GM12878 (cell line): ENCODE measurements around the gene ST6GALNAC3. TPM values are rescaled to one million over a fixed set of nuclear protein-coding genes. Genes with fewer than 3 reads are reported as not detected.

Source experiments
- ATAC-seq: fragments of 200-7000 bp; cut with Tn5 transposase; 3 replicates; pipeline ENCODE4 v1.9.1; 2020; ENCODE audit warnings: mild to moderate bottlenecking, moderate library complexity
- BruUV-seq: library from RNA; stranded (reverse); fragments of 400-500 nt; replicated peaks from 2 replicates; lab custom pipeline; 2021; lab: Mats Ljungman, UMichigan
- CTCF ChIA-PET: fragments of 300-600 bp; sonication (Branson Sonifier 250); formaldehyde crosslinking; extraction: SDS; loops from one replicate; lab custom pipeline; 2021; ENCODE audit warnings: inconsistent platforms; lab: Yijun Ruan, JAX
- POLR2A ChIA-PET: fragments of 350-600 bp; formaldehyde crosslinking; extraction: SDS; loops from one replicate; lab custom pipeline; 2021; ENCODE audit warnings: inconsistent platforms; lab: Charles Lee
- RAD21 ChIA-PET: fragments of 300-600 bp; sonication (Branson Sonifier 250); formaldehyde crosslinking; loops from one replicate; lab custom pipeline; 2023; ENCODE audit warnings: antibody characterized with exemption; ENCODE audit not compliant: unreplicated experiment; lab: Charles Lee
- SMC1A ChIA-PET: fragments of 300-600 bp; sonication (Branson Sonifier 250); formaldehyde crosslinking; loops from one replicate; lab custom pipeline; 2023; ENCODE audit not compliant: unreplicated experiment, uncharacterized antibody; lab: Charles Lee
- DNase-seq: peaks from one replicate; pipeline ENCODE4 v3.0.0-alpha.2; 2011; ENCODE audit warnings: low read depth, low spot score
- FAIRE-seq: peaks from 3 replicates; lab custom pipeline; 2011; peaks lifted over from hg19 to GRCh38; lab: Jason Lieb, UNC
- H2AFZ ChIP-seq: 2 replicates; pipeline ENCODE4 v1.6.0; 2011; ENCODE audit warnings: low read depth, low read length, control low read depth; ENCODE audit not compliant: control insufficient read depth
- H3K27ac ChIP-seq: 2 replicates; pipeline ENCODE4 v1.5.1; 2011; ENCODE audit warnings: control low read depth; ENCODE audit not compliant: control insufficient read depth, insufficient read depth
- H3K27me3 ChIP-seq, 2 experiments: replicated peaks in 1 of 2; 2 replicates each; pipeline versions ENCODE4 v1.6.0 to v1.6.1; 2011; ENCODE audit warnings: low read length in 1 of 2; ENCODE audit not compliant: control insufficient read depth in 2 of 2, insufficient read depth in 2 of 2
- H3K36me3 ChIP-seq, 2 experiments: 2 replicates each; pipeline ENCODE4 v1.5.1; 2011; ENCODE audit warnings: low read length in 1 of 2; ENCODE audit not compliant: control insufficient read depth in 2 of 2, insufficient read depth in 2 of 2
- H3K4me1 ChIP-seq: 2 replicates; pipeline ENCODE4 v1.6.1; 2011; ENCODE audit warnings: mild to moderate bottlenecking, low read length, moderate library complexity, mixed read lengths; ENCODE audit not compliant: control insufficient read depth, insufficient read depth
- H3K4me2 ChIP-seq: 2 replicates; pipeline ENCODE4 v1.6.0; 2011; ENCODE audit warnings: control low read depth; ENCODE audit not compliant: control insufficient read depth, insufficient read depth
- H3K4me3 ChIP-seq: fragments of 200-600 bp; sonication (generic); 2 replicates; pipeline ENCODE4 v1.5.1; 2016
- H3K79me2 ChIP-seq: 2 replicates; pipeline ENCODE4 v1.6.0; 2011; ENCODE audit warnings: low read length; ENCODE audit not compliant: control insufficient read depth, insufficient read depth
- H3K9ac ChIP-seq: 2 replicates; pipeline ENCODE4 v1.8.0; 2011; ENCODE audit warnings: low read length, control low read depth, mixed read lengths; ENCODE audit not compliant: control insufficient read depth, insufficient read depth
- H3K9me3 ChIP-seq: replicated peaks from 3 replicates; pipeline ENCODE4 v1.5.1; 2011; ENCODE audit warnings: mild to moderate bottlenecking, low read length; ENCODE audit not compliant: control insufficient read depth, insufficient read depth
- H4K20me1 ChIP-seq: 2 replicates; pipeline ENCODE4 v1.6.0; 2011; ENCODE audit not compliant: control insufficient read depth, insufficient read depth
- ATF7 ChIP-seq: fragments of 450-650 bp; IDR thresholded peaks from 2 replicates; pipeline ENCODE4 v1.6.1; 2016; ENCODE audit warnings: low read depth, mild to moderate bottlenecking
- EZH2 ChIP-seq: IDR thresholded peaks from 2 replicates; pipeline ENCODE4 v1.6.1; 2012; ENCODE audit warnings: low read depth, mild to moderate bottlenecking, control low read depth, inconsistent platforms, low read length, borderline replicate concordance; ENCODE audit not compliant: control insufficient read depth
- FOXK2 ChIP-seq: fragments of 450-650 bp; IDR thresholded peaks from 2 replicates; pipeline ENCODE4 v1.6.1; 2017; ENCODE audit warnings: mild to moderate bottlenecking, moderate library complexity
- IKZF1 ChIP-seq: fragments of 450-650 bp; conservative IDR thresholded peaks from 2 replicates; pipeline ENCODE4 v1.6.1; 2017; ENCODE audit warnings: antibody characterized with exemption, mild to moderate bottlenecking
- MEF2B ChIP-seq: fragments of 450-650 bp; IDR thresholded peaks from 2 replicates; pipeline ENCODE4 v1.6.1; 2018; ENCODE audit warnings: mild to moderate bottlenecking, moderate library complexity; ENCODE audit not compliant: partially characterized antibody, poor library complexity, severe bottlenecking
- NR2C2 ChIP-seq: IDR thresholded peaks from 2 replicates; pipeline ENCODE4 v1.6.1; 2011; ENCODE audit warnings: borderline replicate concordance, low read depth; ENCODE audit not compliant: control insufficient read depth, insufficient read length
- POLR2AphosphoS5 ChIP-seq: IDR thresholded peaks from 2 replicates; pipeline ENCODE4 v1.6.1; 2011; ENCODE audit warnings: mild to moderate bottlenecking, low read length, inconsistent platforms
- RELA ChIP-seq: fragments of 450-650 bp; IDR thresholded peaks from 2 replicates; pipeline ENCODE4 v1.8.0; 2014; ENCODE audit warnings: borderline replicate concordance; ENCODE audit not compliant: partially characterized antibody
- SMARCA5 ChIP-seq: fragments of 450-650 bp; IDR thresholded peaks from 2 replicates; pipeline ENCODE4 v1.6.1; 2017; ENCODE audit warnings: mild to moderate bottlenecking
- TCF12 ChIP-seq: IDR thresholded peaks from 2 replicates; pipeline ENCODE4 v1.6.1; 2011; ENCODE audit warnings: low read depth, mild to moderate bottlenecking, low read length
- ZNF207 ChIP-seq: fragments of 450-650 bp; IDR thresholded peaks from 2 replicates; pipeline ENCODE4 v1.6.1; 2014; ENCODE audit warnings: antibody characterized with exemption, mild to moderate bottlenecking, borderline replicate concordance
- ZNF274 ChIP-seq: IDR thresholded peaks from one replicate; pipeline ENCODE4 v1.8.0; 2011; ENCODE audit not compliant: insufficient read length, insufficient read depth
- ZNF622 ChIP-seq: fragments of 450-650 bp; IDR thresholded peaks from 2 replicates; pipeline ENCODE4 v1.6.1; 2017; ENCODE audit warnings: mild to moderate bottlenecking, inconsistent platforms
- ZSCAN29 ChIP-seq: fragments of 450-650 bp; IDR thresholded peaks from 2 replicates; pipeline ENCODE4 v1.6.1; 2017; ENCODE audit warnings: mild to moderate bottlenecking, moderate library complexity
- WGBS: methylation state at CpG from one replicate; pipeline ENCODE4 v1.1.6; 2016; ENCODE audit warnings: low lambda C conversion rate; ENCODE audit not compliant: insufficient replicate concordance, insufficient coverage; ENCODE audit errors: missing lambda C conversion rate; 5-methylcytosine and 5-hydroxymethylcytosine counted together
- in situ Hi-C: fragments of 300-500 bp; cut with MboI; formaldehyde crosslinking; loops from 9 replicates; pipeline ENCODE4 v1.14.3; 2018; ENCODE audit warnings: mixed read lengths
- intact Hi-C: fragments of 100-400 bp; cut with micrococcal nuclease; formaldehyde crosslinking; loops from one replicate; pipeline ENCODE4 v1.14.2; 2022; ENCODE audit not compliant: unreplicated experiment
- polyA plus RNA-seq, 11 experiments: library from polyadenylated mRNA; depleted of rRNA in 4 of 11; unstranded in 6 of 11; stranded (reverse) in 5 of 11; fragments of >200 nt; fragmentation: Nextera tagmentation in 4 of 11; fragmentation: Illumina TruSeq in 1 of 11; extraction: Ambion mirVana in 4 of 11; extraction: Trizol in 1 of 11; gene quantifications; 1 replicate in 1 of 11; 2 replicates in 10 of 11; pipeline versions ENCODE4 v1.2.1 to v1.2.3, GENCODE V29; 2011 to 2016; ENCODE audit warnings: inconsistent platforms in 2 of 11, missing spikeins in 2 of 11, low read depth in 1 of 11
- total RNA-seq, 4 experiments: library from RNA; depleted of rRNA in 3 of 4; stranded (reverse); fragments of >200 nt in 3 of 4; fragmentation: Illumina TruSeq in 1 of 4; extraction: Trizol in 1 of 4; gene quantifications; 2 replicates each; pipeline versions ENCODE4 v1.2.1 to v1.2.3, GENCODE V29; 2013 to 2021
- TF ChIP-seq, protein P1 (sequence below): fragments of 450-650 bp; IDR thresholded peaks from 2 replicates; pipeline ENCODE4 v1.6.1; 2018; ENCODE audit warnings: mild to moderate bottlenecking, low read depth, moderate library complexity; ENCODE audit not compliant: partially characterized antibody
- TF ChIP-seq, protein P2 (sequence below): IDR thresholded peaks from 2 replicates; pipeline ENCODE4 v1.6.1; 2012; ENCODE audit warnings: low read depth, low read length, improper control_type of control experiment
- TF ChIP-seq, protein P3 (sequence below): fragments of 450-650 bp; formaldehyde crosslinking; IDR thresholded peaks from 2 replicates; pipeline ENCODE4 v1.5.0; 2022; ENCODE audit warnings: mild to moderate bottlenecking, missing genetic modification characterization
- TF ChIP-seq, protein P4 (sequence below): IDR thresholded peaks from 2 replicates; pipeline ENCODE4 v1.6.1; 2011; ENCODE audit warnings: borderline replicate concordance, low read depth, mild to moderate bottlenecking, moderate library complexity, mixed read lengths, low read length; ENCODE audit not compliant: insufficient read depth; ENCODE audit errors: extremely low read length

ST6GALNAC3 gene
- total and polyA plus RNA-seq, 10 of the 15 experiments (the other 5 are each of a cell fraction or from before 2014, with no cell fraction given): 0.04 to 0.68 (median 0.18) TPM; not detected in 3

DNA sequence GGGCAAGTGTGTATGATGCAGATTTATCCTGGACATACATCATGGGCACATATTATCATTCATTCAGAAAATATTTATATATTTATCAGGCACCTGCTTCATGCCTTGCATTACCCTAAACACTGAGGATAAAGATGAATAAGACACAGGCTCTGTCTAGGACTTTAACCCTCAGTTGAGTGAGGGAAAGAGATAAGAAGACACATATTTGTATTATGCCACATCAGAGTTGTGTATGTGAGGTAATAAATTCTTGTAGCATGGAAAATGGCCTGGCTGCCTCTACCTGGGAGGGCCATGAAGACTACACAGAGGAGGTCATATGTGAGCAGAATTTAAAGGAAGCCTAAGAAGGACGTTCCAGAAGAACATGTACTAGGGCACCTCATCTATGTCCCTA is 516.9 kb downstream of the ST6GALNAC3 start:
- no TSS peak for BruUV-seq
- whole genome bisulfite sequencing: 0% methylated on average over 1 of the region's 1 CpG
- Histone ChIP-seq H3K27me3 (no peaks in the 10 kb centered on the region), H4K20me1 (no peaks in the 10 kb centered on the region)
- DNase-seq: no peak
- TF ChIP-seq ZSCAN29 (no peak), RELA (no peak), POLR2AphosphoS5 (no peak), ATF7 (no peak), FOXK2 (no peak), ZNF274 (no peak), IKZF1 (no peak), TCF12 (no peak), NR2C2 (no peak), ZNF622 (no peak), ZNF207 (no peak), MEF2B (no peak), SMARCA5 (no peak), EZH2 (no peak)
- TF ChIP-seq, protein P1, sequence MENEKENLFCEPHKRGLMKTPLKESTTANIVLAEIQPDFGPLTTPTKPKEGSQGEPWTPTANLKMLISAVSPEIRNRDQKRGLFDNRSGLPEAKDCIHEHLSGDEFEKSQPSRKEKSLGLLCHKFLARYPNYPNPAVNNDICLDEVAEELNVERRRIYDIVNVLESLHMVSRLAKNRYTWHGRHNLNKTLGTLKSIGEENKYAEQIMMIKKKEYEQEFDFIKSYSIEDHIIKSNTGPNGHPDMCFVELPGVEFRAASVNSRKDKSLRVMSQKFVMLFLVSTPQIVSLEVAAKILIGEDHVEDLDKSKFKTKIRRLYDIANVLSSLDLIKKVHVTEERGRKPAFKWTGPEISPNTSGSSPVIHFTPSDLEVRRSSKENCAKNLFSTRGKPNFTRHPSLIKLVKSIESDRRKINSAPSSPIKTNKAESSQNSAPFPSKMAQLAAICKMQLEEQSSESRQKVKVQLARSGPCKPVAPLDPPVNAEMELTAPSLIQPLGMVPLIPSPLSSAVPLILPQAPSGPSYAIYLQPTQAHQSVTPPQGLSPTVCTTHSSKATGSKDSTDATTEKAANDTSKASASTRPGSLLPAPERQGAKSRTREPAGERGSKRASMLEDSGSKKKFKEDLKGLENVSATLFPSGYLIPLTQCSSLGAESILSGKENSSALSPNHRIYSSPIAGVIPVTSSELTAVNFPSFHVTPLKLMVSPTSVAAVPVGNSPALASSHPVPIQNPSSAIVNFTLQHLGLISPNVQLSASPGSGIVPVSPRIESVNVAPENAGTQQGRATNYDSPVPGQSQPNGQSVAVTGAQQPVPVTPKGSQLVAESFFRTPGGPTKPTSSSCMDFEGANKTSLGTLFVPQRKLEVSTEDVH: no peak
- TF ChIP-seq, protein P2, sequence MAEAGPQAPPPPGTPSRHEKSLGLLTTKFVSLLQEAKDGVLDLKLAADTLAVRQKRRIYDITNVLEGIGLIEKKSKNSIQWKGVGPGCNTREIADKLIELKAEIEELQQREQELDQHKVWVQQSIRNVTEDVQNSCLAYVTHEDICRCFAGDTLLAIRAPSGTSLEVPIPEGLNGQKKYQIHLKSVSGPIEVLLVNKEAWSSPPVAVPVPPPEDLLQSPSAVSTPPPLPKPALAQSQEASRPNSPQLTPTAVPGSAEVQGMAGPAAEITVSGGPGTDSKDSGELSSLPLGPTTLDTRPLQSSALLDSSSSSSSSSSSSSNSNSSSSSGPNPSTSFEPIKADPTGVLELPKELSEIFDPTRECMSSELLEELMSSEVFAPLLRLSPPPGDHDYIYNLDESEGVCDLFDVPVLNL: no peak
- TF ChIP-seq, protein P3, sequence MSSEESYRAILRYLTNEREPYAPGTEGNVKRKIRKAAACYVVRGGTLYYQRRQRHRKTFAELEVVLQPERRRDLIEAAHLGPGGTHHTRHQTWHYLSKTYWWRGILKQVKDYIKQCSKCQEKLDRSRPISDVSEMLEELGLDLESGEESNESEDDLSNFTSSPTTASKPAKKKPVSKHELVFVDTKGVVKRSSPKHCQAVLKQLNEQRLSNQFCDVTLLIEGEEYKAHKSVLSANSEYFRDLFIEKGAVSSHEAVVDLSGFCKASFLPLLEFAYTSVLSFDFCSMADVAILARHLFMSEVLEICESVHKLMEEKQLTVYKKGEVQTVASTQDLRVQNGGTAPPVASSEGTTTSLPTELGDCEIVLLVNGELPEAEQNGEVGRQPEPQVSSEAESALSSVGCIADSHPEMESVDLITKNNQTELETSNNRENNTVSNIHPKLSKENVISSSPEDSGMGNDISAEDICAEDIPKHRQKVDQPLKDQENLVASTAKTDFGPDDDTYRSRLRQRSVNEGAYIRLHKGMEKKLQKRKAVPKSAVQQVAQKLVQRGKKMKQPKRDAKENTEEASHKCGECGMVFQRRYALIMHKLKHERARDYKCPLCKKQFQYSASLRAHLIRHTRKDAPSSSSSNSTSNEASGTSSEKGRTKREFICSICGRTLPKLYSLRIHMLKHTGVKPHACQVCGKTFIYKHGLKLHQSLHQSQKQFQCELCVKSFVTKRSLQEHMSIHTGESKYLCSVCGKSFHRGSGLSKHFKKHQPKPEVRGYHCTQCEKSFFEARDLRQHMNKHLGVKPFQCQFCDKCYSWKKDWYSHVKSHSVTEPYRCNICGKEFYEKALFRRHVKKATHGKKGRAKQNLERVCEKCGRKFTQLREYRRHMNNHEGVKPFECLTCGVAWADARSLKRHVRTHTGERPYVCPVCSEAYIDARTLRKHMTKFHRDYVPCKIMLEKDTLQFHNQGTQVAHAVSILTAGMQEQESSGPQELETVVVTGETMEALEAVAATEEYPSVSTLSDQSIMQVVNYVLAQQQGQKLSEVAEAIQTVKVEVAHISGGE (CRISPR knock-in tag): no peak
- TF ChIP-seq, protein P4, sequence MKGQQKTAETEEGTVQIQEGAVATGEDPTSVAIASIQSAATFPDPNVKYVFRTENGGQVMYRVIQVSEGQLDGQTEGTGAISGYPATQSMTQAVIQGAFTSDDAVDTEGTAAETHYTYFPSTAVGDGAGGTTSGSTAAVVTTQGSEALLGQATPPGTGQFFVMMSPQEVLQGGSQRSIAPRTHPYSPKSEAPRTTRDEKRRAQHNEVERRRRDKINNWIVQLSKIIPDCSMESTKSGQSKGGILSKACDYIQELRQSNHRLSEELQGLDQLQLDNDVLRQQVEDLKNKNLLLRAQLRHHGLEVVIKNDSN: no peak
- TF ChIP-seq, all 136 proteins: peak for 0
- no peak overlapping the region for H2AFZ ChIP-seq
- in situ Hi-C loops: no loop called here
- H3K36me3 ChIP-seq: no peaks in the 10 kb centered on the region
- RAD21 ChIA-PET: no interaction called here
- intact Hi-C loops: no loop called here
- H3K9ac ChIP-seq: no peak overlapping the region
- no peaks in the 10 kb centered on the region for H3K4me1 ChIP-seq
- SMC1A ChIA-PET: no interaction called here
- no peaks in the 10 kb centered on the region for H3K79me2 ChIP-seq
- FAIRE-seq (no peak), ATAC-seq (no peak)
- H3K4me2 ChIP-seq: no peak overlapping the region
- H3K9me3 ChIP-seq: no peaks in the 10 kb centered on the region
- CTCF ChIA-PET: no interaction called here
- H3K4me3 ChIP-seq: no peak overlapping the region
- POLR2A ChIA-PET: no interaction called here
- no peak overlapping the region for H3K27ac ChIP-seq
